HTERT RPE-1 (cell line): ENCODE results near the gene OR5D16.
"Not testable (repeated sequence)": the region's sequence is repeated elsewhere in the genome, so short reads cannot be mapped to it uniquely, and the experiment has no call there.

ENCODE experiments used
- in situ Hi-C: fragments of 300-500 bp; cut with MboI; formaldehyde crosslinking; loops from 4 replicates; pipeline ENCODE4 v1.14.3; 2020; ENCODE audit warnings: low sequenced_read_pairs

The OR5D16 gene

GRCh38 chr11:55838452-55838851, at the start of gene OR5D16:
OR5D16 (plus strand) TSS chr11:55838752; CDS start chr11:55838752, 0 bp downstream.
- in situ Hi-C loops, result no loop called here

- in situ Hi-C loops, result no loop called here
These were observed 46.9 kb upstream of the OR5D16 start for GRCh38 chr11:55791606-55792005.

DNA sequence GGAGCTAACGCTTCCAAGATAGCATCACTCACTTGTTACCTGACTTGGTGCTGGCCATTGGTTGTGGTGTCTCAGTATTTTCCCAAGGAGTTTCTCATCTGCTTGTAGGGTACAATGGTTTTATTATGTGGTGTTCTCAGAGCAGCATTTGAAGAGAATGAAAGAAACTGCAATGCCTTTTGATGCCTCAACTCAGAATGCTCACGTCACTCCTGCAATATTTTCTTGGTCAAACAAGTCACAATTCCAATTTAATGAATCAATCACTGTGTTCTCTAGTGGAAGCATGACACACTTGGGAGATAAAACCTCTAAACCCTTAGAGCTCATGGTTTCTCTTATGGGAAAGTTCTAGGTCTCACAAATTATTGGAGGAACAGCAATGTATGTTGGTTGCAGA, 45.2 kb upstream of the OR5D16 start:
- in situ Hi-C loops, result no loop called here

DNA sequence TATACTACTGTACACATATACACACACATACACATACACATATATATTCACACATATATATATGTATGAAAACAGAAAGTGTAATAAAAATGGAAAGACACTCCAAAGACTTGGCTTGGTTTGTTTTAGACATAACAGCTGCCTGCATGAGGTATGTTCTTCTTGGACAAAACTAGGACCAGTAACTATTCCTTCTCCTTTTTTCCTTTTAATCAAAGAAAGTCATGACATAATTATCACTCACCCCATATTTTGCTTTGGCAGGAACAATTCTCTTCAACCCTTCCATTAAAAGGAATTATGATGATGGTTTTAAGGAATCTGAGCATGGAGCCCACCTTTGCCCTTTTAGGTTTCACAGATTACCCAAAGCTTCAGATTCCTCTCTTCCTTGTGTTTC, 43.3 kb upstream of the OR5D16 start, which contains the start of gene OR5D14:
Gene OR5D14 (plus strand): TSS at position 301 of the 400 bp plus-strand sequence. CDS start 0 bp downstream, at position 301.
- in situ Hi-C loops, result no loop called here

- in situ Hi-C loops, result no loop called here
These were observed 32.3 kb upstream of the OR5D16 start for GRCh38 chr11:55806248-55806647.

- in situ Hi-C loops, result no loop called here
These were observed 27.5 kb upstream of the OR5D16 start, which contains the start of gene OR5L1 for GRCh38 chr11:55811067-55811466. OR5L1 (plus strand) TSS chr11:55811367; CDS start chr11:55811467, 100 bp downstream.

DNA sequence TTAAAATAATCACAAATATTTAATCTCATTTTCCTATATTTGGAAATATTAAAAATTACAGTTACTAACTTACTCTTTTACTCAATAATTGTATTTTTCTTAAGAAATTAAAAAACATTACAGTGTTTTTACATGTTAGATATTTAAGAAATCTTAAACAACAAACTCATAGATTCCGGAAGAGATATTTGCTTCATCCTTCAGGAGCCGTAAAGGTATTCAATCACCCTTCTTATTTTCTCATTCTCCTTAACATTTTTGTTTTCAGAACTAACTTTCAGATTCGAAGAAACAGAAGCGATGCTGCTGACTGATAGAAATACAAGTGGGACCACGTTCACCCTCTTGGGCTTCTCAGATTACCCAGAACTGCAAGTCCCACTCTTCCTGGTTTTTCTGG, 19.2 kb upstream of the OR5D16 start, which contains the start of gene OR5D18:
Gene OR5D18 (plus strand): TSS at position 301 of the 400 bp plus-strand sequence. CDS start 0 bp downstream, at position 301.
- in situ Hi-C loops, result no loop called here

GRCh38 chr11:55826919-55827318, 11.6 kb upstream of the OR5D16 start, which contains the start of gene OR5L2:
OR5L2 (plus strand) TSS chr11:55827219; CDS start chr11:55827219, 0 bp downstream.
- in situ Hi-C loops, result no loop called here

- in situ Hi-C loops, result no loop called here
These were observed 8.9 kb downstream of the OR5D16 start for GRCh38 chr11:55847453-55847852.

GRCh38 chr11:55849037-55849436, 10.5 kb downstream of the OR5D16 start:
- in situ Hi-C loops, result no loop called here

DNA sequence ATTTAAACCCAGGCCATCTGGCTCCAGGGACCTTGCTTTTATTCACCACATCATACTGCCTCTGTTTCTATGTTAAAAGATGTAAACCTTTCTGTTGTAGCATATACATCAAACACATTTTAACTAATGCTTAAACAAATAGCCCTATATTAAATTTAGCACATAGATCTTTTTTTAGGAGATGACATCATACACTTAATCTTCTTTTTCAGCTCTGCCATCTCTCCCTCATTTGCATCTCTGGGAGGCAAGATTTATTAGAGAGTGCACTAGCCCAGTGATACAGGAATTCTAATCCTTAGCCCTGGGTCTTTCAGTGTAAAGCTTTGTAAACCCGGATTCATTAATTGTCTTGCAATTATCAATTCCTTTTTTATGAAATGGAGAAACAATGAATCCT, 13.6 kb downstream of the OR5D16 start:
- in situ Hi-C loops, result no loop called here

DNA sequence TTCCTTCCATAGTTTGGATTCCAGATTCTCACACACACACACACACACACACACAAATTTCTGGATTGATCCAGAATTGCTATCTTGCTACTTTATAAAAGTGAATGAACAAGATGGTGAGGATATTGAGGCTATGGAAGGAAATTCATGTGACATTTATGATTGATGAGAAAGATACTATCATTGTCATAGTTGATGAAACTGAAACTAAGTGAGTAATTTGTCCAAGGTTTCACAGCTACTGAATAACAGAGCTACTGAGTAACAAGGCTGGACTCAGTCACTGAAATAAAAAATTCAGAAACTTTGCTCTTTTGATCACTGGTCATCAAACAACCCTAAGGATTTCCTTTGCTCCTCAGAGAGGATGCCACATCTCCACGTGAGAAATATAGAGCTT, 16.2 kb downstream of the OR5D16 start:
- in situ Hi-C loops, result no loop called here

DNA sequence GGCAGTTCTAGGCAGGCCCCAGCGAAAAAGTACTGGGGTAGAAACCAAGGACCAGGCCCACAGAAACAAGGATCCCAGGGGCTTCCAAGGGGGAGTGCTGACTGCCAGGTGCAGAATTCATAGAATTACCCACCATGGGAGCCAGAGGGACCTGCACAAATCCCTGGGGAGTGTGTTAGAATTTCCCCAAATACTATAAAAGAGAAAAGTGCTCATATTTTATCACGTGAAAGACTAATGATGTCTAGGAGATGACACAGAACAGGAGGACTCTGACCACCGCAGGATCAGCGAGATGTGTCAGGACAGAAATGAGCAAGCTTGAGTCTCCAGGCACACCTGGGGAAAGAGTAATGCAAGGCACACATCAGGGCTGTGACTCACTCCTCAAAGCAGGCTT, 28.8 kb downstream of the OR5D16 start:
- in situ Hi-C loops, result not testable (repeated sequence)

GRCh38 chr11:55872731-55873130, 34.2 kb downstream of the OR5D16 start:
- in situ Hi-C loops, result not testable (repeated sequence)

DNA sequence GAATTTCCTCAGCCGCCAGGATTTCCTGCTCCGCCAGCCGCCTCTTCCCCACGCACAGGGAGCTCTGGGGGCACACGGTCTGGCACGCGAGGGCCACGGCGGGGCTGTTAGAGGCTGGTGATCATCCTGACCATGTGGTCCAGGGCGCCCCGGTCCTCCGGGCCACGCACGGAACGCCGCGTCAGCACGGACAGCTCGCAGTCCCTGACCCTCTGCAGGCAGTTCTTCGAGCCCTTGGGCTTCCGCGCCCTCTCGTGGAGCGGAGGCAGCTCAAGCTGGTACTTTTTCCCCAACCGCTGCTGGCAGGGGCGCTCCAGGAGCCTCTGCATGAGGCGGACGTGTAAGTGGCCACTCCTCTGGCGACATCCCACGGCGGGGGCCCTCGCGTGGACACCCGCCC, 34.6 kb downstream of the OR5D16 start:
- in situ Hi-C loops, result not testable (repeated sequence)

GRCh38 chr11:55882997-55883396, 44.4 kb downstream of the OR5D16 start, which contains the start of gene TRIM51:
TRIM51 (plus strand) TSS chr11:55883297; CDS start chr11:55885429, 2,132 bp downstream.
- in situ Hi-C loops, result not testable (repeated sequence)

GRCh38 chr11:55884995-55885394, 46.4 kb downstream of the OR5D16 start:
- in situ Hi-C loops, result not testable (repeated sequence)

DNA sequence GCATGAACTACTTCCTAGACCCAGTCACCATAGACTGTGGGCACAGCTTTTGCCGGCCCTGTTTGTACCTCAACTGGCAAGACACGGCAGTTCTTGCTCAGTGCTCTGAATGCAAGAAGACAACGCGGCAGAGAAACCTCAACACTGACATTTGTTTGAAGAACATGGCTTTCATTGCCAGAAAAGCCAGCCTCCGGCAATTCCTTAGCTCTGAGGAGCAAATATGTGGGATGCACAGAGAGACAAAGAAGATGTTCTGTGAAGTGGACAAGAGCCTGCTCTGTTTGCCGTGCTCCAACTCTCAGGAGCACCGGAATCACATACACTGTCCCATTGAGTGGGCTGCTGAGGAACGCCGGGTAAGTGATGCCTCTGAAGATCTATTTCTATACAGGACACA, 46.9 kb downstream of the OR5D16 start:
- in situ Hi-C loops, result not testable (repeated sequence)
